PC-3 (cell line): Measurements from ENCODE around the gene TMIGD1. TPM values are rescaled to one million over a fixed set of nuclear protein-coding genes. Genes with fewer than 3 reads are reported as not detected.
"Not testable (repeated sequence)": the region's sequence is repeated elsewhere in the genome, so short reads cannot be mapped to it uniquely, and the experiment has no call there.

Source experiments
- ATAC-seq: fragments of 200-7000 bp; cut with Tn5 transposase; 2 replicates; pipeline ENCODE4 v1.9.1; 2020; ENCODE audit warnings: mild to moderate bottlenecking, moderate library complexity
- BruUV-seq: library from RNA; stranded (reverse); fragments of 400-500 nt; replicated peaks from 2 replicates; lab custom pipeline; 2021; lab: Mats Ljungman, UMichigan
- CTCF ChIA-PET: fragments of 300-600 bp; sonication (Branson Sonifier 250); formaldehyde crosslinking; loops from one replicate; lab custom pipeline; 2022; ENCODE audit warnings: antibody characterized with exemption; lab: Charles Lee
- POLR2A ChIA-PET: fragments of 300-600 bp; sonication (Branson Sonifier 250); formaldehyde crosslinking; loops from one replicate; lab custom pipeline; 2022; ENCODE audit warnings: antibody characterized with exemption; ENCODE audit not compliant: unreplicated experiment; lab: Charles Lee
- DNase-seq: peaks from one replicate; pipeline ENCODE4 v3.0.0-alpha.2; 2015
- H2AFZ ChIP-seq: fragments of 300-600 bp; sonication (generic); 2 replicates; pipeline ENCODE4 v1.6.0; 2016; ENCODE audit warnings: antibody characterized with exemption, low read length
- H3F3A ChIP-seq: fragments of 300-600 bp; sonication (generic); one replicate; pipeline ENCODE4 v1.6.0; 2017; ENCODE audit warnings: antibody characterized with exemption, low read length, control low read depth, mild to moderate bottlenecking; ENCODE audit not compliant: unreplicated experiment
- H3K27ac ChIP-seq: fragments of 300-600 bp; sonication (generic); 2 replicates; pipeline ENCODE4 v1.5.1; 2016; ENCODE audit warnings: mild to moderate bottlenecking, low read length
- H3K27me3 ChIP-seq: fragments of 300-600 bp; sonication (generic); 2 replicates; pipeline ENCODE4 v1.6.1; 2016; ENCODE audit warnings: low read length, mixed read lengths
- H3K36me3 ChIP-seq: fragments of 300-600 bp; sonication (generic); 2 replicates; pipeline ENCODE4 v1.6.1; 2016; ENCODE audit warnings: low read depth, mixed run types, low read length, mixed read lengths
- H3K4me1 ChIP-seq: fragments of 300-600 bp; sonication (generic); 2 replicates; pipeline ENCODE4 v1.5.1; 2016; ENCODE audit warnings: low read length; ENCODE audit not compliant: insufficient read depth
- H3K4me2 ChIP-seq: fragments of 300-600 bp; sonication (generic); 2 replicates; pipeline ENCODE4 v1.6.0; 2016; ENCODE audit warnings: low read length
- H3K4me3 ChIP-seq: fragments of 300-600 bp; sonication (generic); 2 replicates; pipeline ENCODE4 v1.5.1; 2016; ENCODE audit warnings: mild to moderate bottlenecking, low read length, mixed read lengths
- H3K79me2 ChIP-seq: fragments of 300-600 bp; sonication (generic); 2 replicates; pipeline ENCODE4 v1.6.1; 2017; ENCODE audit warnings: low read length, mixed read lengths
- H3K9ac ChIP-seq: fragments of 300-600 bp; sonication (generic); 2 replicates; pipeline ENCODE4 v1.6.0; 2016; ENCODE audit warnings: mild to moderate bottlenecking, low read length
- H3K9me2 ChIP-seq: fragments of 300-600 bp; sonication (generic); replicated peaks from 2 replicates; pipeline ENCODE4 v1.6.1; 2016; ENCODE audit warnings: mixed run types, low read length, mixed read lengths
- H3K9me3 ChIP-seq: fragments of 300-600 bp; sonication (generic); 2 replicates; pipeline ENCODE4 v1.6.1; 2016; ENCODE audit warnings: low read length, mixed read lengths
- H4K20me1 ChIP-seq: fragments of 300-600 bp; sonication (generic); 2 replicates; pipeline ENCODE4 v1.6.1; 2016; ENCODE audit warnings: low read length, mixed read lengths
- CTCF ChIP-seq: fragments of 300-600 bp; sonication (generic); conservative IDR thresholded peaks from 2 replicates; pipeline ENCODE4 v1.5.1; 2017; ENCODE audit warnings: antibody characterized with exemption, low read depth, mild to moderate bottlenecking, low read length
- EZH2 ChIP-seq: fragments of 300-600 bp; sonication (generic); IDR thresholded peaks from one replicate; pipeline ENCODE4 v1.6.1; 2017; ENCODE audit warnings: antibody characterized with exemption, mild to moderate bottlenecking, low read length; ENCODE audit not compliant: unreplicated experiment
- EZH2phosphoT487 ChIP-seq: fragments of 300-600 bp; sonication (generic); IDR thresholded peaks from 2 replicates; pipeline ENCODE4 v1.6.1; 2018; ENCODE audit warnings: mild to moderate bottlenecking, antibody characterized with exemption, low read length, borderline replicate concordance
- intact Hi-C: fragments of 100-400 bp; cut with micrococcal nuclease; formaldehyde crosslinking; loops from 2 replicates; pipeline ENCODE4 v1.9.0; 2023
- total RNA-seq: library from RNA; depleted of rRNA; stranded (reverse); fragments of >200 nt; gene quantifications from 2 replicates; pipeline ENCODE4 v1.2.3, GENCODE V29; 2014

TMIGD1 gene
- total RNA-seq, 1 experiment from 2014 or later: not detected

GRCh38 chr17:30354701-30355100, 20.8 kb upstream of the TMIGD1 start:
- POLR2A ChIA-PET: interaction anchor here (0.6 kb wide), 1 partner anchor 83 kb away, joined by 4 read pairs; no protein-coding TSS in a partner anchor
- H3K4me2 ChIP-seq: no peak overlapping the region
- CTCF ChIA-PET: no interaction called here
- no peaks in the 10 kb centered on the region for H3K27me3 ChIP-seq
- no peak overlapping the region for H3K9ac ChIP-seq
- H2AFZ ChIP-seq: no peak overlapping the region
- no peaks in the 10 kb centered on the region for H4K20me1 ChIP-seq
- no TSS peak for BruUV-seq
- no peaks in the 10 kb centered on the region for H3K36me3 ChIP-seq
- no peaks in the 10 kb centered on the region for H3K4me1 ChIP-seq
- no peaks in the 10 kb centered on the region for H3K9me2 ChIP-seq
- intact Hi-C loops: no loop called here
- TF ChIP-seq EZH2phosphoT487 (no peak), EZH2 (no peak), CTCF (no peak)
- H3K79me2 ChIP-seq: no peaks in the 10 kb centered on the region
- DNase-seq: no peak
- no peak for ATAC-seq
- H3F3A ChIP-seq: no peaks in the 10 kb centered on the region
- H3K27ac ChIP-seq: no peak overlapping the region
- H3K9me3 ChIP-seq: no peaks in the 10 kb centered on the region; the same call in 1 of the 2 replicates
- H3K4me3 ChIP-seq: no peak overlapping the region

- no peak for TF ChIP-seq EZH2
- no peak for TF ChIP-seq CTCF
- no peak for TF ChIP-seq EZH2phosphoT487
- H3K27me3 ChIP-seq: no peaks in the 10 kb centered on the region
- no peaks in the 10 kb centered on the region for H3K36me3 ChIP-seq
- H3K9ac ChIP-seq: no peak overlapping the region
- H3K9me3 ChIP-seq: no peaks in the 10 kb centered on the region; the same call in 1 of the 2 replicates
- CTCF ChIA-PET: no interaction called here
- no peak overlapping the region for H3K4me2 ChIP-seq
- intact Hi-C loops: no loop called here
- DNase-seq (no peak), ATAC-seq (no peak)
- no peak overlapping the region for H3K27ac ChIP-seq
- H3K9me2 ChIP-seq: no peaks in the 10 kb centered on the region
- POLR2A ChIA-PET: no interaction called here
- H3F3A ChIP-seq: no peaks in the 10 kb centered on the region
- H2AFZ ChIP-seq: no peak overlapping the region
- no peaks in the 10 kb centered on the region for H4K20me1 ChIP-seq
- H3K79me2 ChIP-seq: no peaks in the 10 kb centered on the region
- H3K4me1 ChIP-seq: no peaks in the 10 kb centered on the region
- no peak overlapping the region for H3K4me3 ChIP-seq
- BruUV-seq: no TSS peak
Observed at GRCh38 chr17:30352240-30352814, 18.5 kb upstream of the TMIGD1 start.

GRCh38 chr17:30351735-30352134, 17.9 kb upstream of the TMIGD1 start:
- BruUV-seq: no TSS peak
- Histone ChIP-seq H3K4me2 (no peak overlapping the region), H3K79me2 (no peaks in the 10 kb centered on the region), H3K9me2 (no peaks in the 10 kb centered on the region), H3K9me3 (no peaks in the 10 kb centered on the region; the same call in 1 of the 2 replicates), H3K4me1 (no peaks in the 10 kb centered on the region), H3K4me3 (no peak overlapping the region), H2AFZ (no peak overlapping the region), H3F3A (no peaks in the 10 kb centered on the region), H3K27ac (no peak overlapping the region), H3K27me3 (no peaks in the 10 kb centered on the region), H3K36me3 (no peaks in the 10 kb centered on the region), H3K9ac (no peak overlapping the region), H4K20me1 (no peaks in the 10 kb centered on the region)
- CTCF ChIA-PET: no interaction called here
- intact Hi-C loops: no loop called here
- DNase-seq: no peak
- POLR2A ChIA-PET: no interaction called here
- TF ChIP-seq EZH2 (no peak), EZH2phosphoT487 (no peak), CTCF (no peak)
- no peak for ATAC-seq

GRCh38 chr17:30351263-30351662, 17.4 kb upstream of the TMIGD1 start:
- BruUV-seq, H3K9me3 ChIP-seq, CTCF ChIA-PET, H3K4me1 ChIP-seq, H3K9ac ChIP-seq, H4K20me1 ChIP-seq, ATAC-seq, H3K36me3 ChIP-seq, H3K79me2 ChIP-seq, H3K27ac ChIP-seq, H2AFZ ChIP-seq, H3K27me3 ChIP-seq, DNase-seq, intact Hi-C loops, H3K4me3 ChIP-seq, H3F3A ChIP-seq, H3K9me2 ChIP-seq, H3K4me2 ChIP-seq, POLR2A ChIA-PET: not testable (repeated sequence)
